Neutrophil (primary cell): ENCODE measurements around the gene GPC6.
"Not testable (repeated sequence)": the region's sequence is repeated elsewhere in the genome, so short reads cannot be mapped to it uniquely, and the experiment has no call there.

Experiments used
- H3K27ac ChIP-seq: fragments of 200-600 bp; sonication (generic); 2 replicates; pipeline ENCODE4 v1.5.1; 2016; ENCODE audit warnings: mild to moderate bottlenecking, moderate library complexity
- H3K27me3 ChIP-seq: fragments of 200-600 bp; sonication (generic); 2 replicates; pipeline ENCODE4 v1.6.0; 2016; ENCODE audit warnings: mild to moderate bottlenecking
- H3K36me3 ChIP-seq: fragments of 200-600 bp; sonication (generic); 2 replicates; pipeline ENCODE4 v1.5.1; 2017
- H3K4me1 ChIP-seq, 2 experiments: fragments of 200-600 bp in 1 of 2; sonication (generic) in 1 of 2; 1 replicate in 1 of 2; 2 replicates in 1 of 2; pipeline versions ENCODE4 v1.5.1 to v1.6.1; 2013 to 2016; ENCODE audit warnings: low read depth in 1 of 2, low read length in 1 of 2, mild to moderate bottlenecking in 1 of 2, moderate library complexity in 1 of 2; ENCODE audit not compliant: control insufficient read depth in 1 of 2, insufficient read depth in 1 of 2
- H3K4me3 ChIP-seq, 2 experiments: fragments of 200-600 bp in 1 of 2; sonication (generic) in 1 of 2; 1 replicate in 1 of 2; 2 replicates in 1 of 2; pipeline ENCODE4 v1.5.1; 2013 to 2016; ENCODE audit warnings: low read depth in 1 of 2, low read length in 1 of 2, mild to moderate bottlenecking in 1 of 2, moderate library complexity in 1 of 2
- H3K9me3 ChIP-seq: fragments of 200-600 bp; sonication (generic); 2 replicates; pipeline ENCODE4 v1.5.1; 2016
- CTCF ChIP-seq: fragments of 200-600 bp; sonication (generic); IDR thresholded peaks from 2 replicates; pipeline ENCODE4 v1.5.1; 2016; ENCODE audit warnings: antibody characterized with exemption

Gene GPC6

DNA sequence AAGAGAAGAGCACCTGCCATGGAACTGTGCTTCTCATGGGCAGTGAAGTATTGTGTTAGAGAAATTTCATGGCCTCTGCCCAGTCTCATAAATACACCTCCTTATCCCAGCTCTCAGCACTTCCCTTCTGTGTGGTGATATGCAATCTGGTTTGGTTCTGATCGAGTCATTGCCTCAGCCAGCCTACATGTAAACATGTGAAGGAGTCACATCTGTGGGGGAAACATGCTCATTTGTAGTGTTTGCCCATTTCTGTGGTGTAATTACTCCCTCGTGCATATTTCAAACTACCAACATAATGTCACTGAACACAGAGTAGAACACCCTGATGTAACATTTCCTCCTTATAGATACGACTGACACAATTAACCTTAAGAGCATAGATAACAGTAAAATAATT is 1069.9 kb downstream of the GPC6 start:
- H3K27ac ChIP-seq: no peak overlapping the region
- H3K36me3 ChIP-seq: no peaks in the 10 kb centered on the region
- H3K4me1 ChIP-seq: no peaks in the 10 kb centered on the region
- H3K27me3 ChIP-seq: no peaks in the 10 kb centered on the region
- TF ChIP-seq CTCF: no peak
- no peaks in the 10 kb centered on the region for H3K9me3 ChIP-seq
- no peak overlapping the region for H3K4me3 ChIP-seq

- TF ChIP-seq CTCF: no peak
- H3K27me3 ChIP-seq: no peaks in the 10 kb centered on the region
Measured at GRCh38 chr13:94298346-94298745, 1071.7 kb downstream of the GPC6 start.

DNA sequence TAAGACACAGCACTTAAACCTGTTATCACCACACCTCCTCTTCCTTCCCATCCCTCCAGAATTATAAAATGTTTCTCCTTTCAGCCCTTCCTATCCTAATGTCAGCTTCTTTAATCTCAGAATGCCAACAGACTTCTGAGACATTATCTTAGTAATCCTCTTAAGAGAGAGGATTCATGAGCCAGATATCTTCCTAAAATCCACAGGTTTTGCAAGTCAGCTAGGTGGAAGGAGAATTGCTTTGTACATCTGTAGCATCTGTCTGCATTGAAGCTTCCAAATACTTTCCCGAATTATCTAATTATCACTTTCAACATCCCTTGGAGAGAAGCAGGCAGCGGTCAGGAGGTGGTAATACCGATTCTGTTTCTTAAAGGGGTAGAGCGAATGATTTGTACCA is 1073.8 kb downstream of the GPC6 start:
- no peak overlapping the region for H3K4me3 ChIP-seq
- no peaks in the 10 kb centered on the region for H3K9me3 ChIP-seq
- no peak overlapping the region for H3K27ac ChIP-seq

More at GRCh38 chr13:94298346-94298745, 1071.7 kb downstream of the GPC6 start:
- Histone ChIP-seq H3K36me3 (no peaks in the 10 kb centered on the region), H3K4me1 (no peaks in the 10 kb centered on the region), H3K27ac (no peak overlapping the region), H3K4me3 (no peak overlapping the region), H3K9me3 (no peaks in the 10 kb centered on the region)

GRCh38 chr13:94301487-94301886 is 1074.9 kb downstream of the GPC6 start:
- no peak overlapping the region for H3K27ac ChIP-seq
- TF ChIP-seq CTCF: no peak
- H3K4me1 ChIP-seq: no peaks in the 10 kb centered on the region

More for the DNA sequence above, 1073.8 kb downstream of the GPC6 start:
- Histone ChIP-seq H3K4me1 (no peaks in the 10 kb centered on the region), H3K36me3 (no peaks in the 10 kb centered on the region), H3K27me3 (no peaks in the 10 kb centered on the region)
- no peak for TF ChIP-seq CTCF

DNA sequence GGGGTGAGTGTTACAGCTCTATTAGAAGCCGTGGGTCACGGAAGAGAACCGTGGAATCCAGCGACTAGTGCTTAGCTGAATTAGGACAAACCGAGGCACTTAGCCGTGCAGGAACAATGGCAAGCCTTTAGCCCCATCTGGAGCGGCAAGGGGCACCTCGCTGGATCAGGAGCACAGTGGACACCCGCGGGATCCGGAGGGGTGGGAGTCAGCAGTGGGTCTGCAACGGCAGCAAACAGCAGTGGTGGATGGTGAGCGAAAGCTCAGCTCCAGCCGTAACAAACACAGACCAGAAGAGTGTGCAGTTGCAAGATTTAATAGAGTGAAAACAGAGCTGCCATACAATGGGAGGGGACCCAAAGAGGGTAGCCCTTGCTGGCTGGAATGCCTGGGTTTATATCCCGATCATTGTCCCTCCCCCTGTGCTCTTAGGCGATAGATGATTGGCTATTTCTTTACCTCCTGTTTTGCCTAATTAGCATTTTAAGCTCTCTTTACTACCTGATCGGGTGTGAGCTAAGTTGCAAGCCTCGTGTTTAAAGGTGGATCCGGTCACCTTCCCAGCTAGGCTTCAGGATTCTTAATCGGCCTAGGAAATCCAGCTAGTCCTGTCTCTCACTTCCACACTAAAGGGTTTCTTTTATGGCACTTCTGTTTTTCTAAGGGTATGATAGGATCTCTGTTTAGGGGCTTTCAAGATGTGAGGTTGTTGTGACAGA is 1076.4 kb downstream of the GPC6 start:
- H3K36me3 ChIP-seq, H3K9me3 ChIP-seq: not testable (repeated sequence)

More at GRCh38 chr13:94301487-94301886, 1074.9 kb downstream of the GPC6 start:
- no peaks in the 10 kb centered on the region for H3K36me3 ChIP-seq
- H3K4me3 ChIP-seq: no peak overlapping the region
- no peaks in the 10 kb centered on the region for H3K9me3 ChIP-seq
- no peaks in the 10 kb centered on the region for H3K27me3 ChIP-seq

DNA sequence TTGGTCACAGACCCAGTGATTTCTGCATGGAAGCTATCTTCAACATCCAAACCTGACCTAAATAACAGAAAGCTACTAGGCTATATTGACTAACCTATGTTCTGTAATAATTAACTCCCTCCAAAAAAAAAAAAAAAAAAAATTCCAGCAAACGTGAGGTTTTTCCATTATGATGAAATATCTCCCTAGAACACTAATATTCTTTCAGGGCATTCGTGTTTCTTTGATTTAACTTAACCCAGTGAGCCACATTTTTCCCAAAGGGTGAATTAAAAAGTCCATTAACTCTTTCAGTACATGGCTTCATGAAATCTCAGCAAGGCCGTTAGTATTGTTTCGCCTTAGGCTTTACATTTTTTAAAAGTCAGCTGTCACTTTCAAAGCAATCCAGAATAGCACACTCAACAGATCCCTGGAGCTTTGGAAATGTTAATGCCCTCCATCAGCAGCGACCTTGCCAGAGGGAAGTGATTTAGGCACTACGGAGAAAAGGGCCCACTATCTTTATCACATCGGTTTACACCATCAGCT is 1077.1 kb downstream of the GPC6 start:
- Histone ChIP-seq H3K36me3 (no peaks in the 10 kb centered on the region), H3K4me1 (no peaks in the 10 kb centered on the region), H3K27me3 (no peaks in the 10 kb centered on the region), H3K27ac (no peak overlapping the region), H3K9me3 (no peaks in the 10 kb centered on the region), H3K4me3 (no peak overlapping the region)
- TF ChIP-seq CTCF: no peak

More for the DNA sequence above, 1076.4 kb downstream of the GPC6 start:
- H3K27me3 ChIP-seq, H3K4me1 ChIP-seq, H3K27ac ChIP-seq, H3K4me3 ChIP-seq: not testable (repeated sequence)
